Liver (tissue), 9 donors: Measurements from ENCODE around the gene ARL2. TPM values are rescaled to one million over a fixed set of nuclear protein-coding genes. Genes with fewer than 3 reads are reported as not detected.

ENCODE experiments used
- DNase-seq: peaks from one replicate; pipeline ENCODE4 v3.0.0-alpha.2; 2017; ENCODE audit warnings: low spot score
- H3K27ac ChIP-seq, 2 donors: one replicate each; pipeline ENCODE4 v1.7.0; 2013; ENCODE audit warnings: inconsistent platforms in 2 of 2, low read length in 2 of 2, control low read depth in 1 of 2, low read depth in 1 of 2, mild to moderate bottlenecking in 1 of 2
- H3K27me3 ChIP-seq, 4 donors: one replicate each; pipeline versions ENCODE4 v1.6.1 to v1.7.0; 2013; ENCODE audit warnings: low read length in 3 of 4, inconsistent platforms in 1 of 4, mild to moderate bottlenecking in 1 of 4, moderate library complexity in 1 of 4; ENCODE audit not compliant: control insufficient read depth in 4 of 4, insufficient read depth in 4 of 4
- H3K36me3 ChIP-seq, 4 donors: one replicate each; pipeline versions ENCODE4 v1.6.1 to v1.7.0; 2013; ENCODE audit warnings: low read length in 3 of 4, mild to moderate bottlenecking in 3 of 4, low read depth in 1 of 4, moderate library complexity in 1 of 4; ENCODE audit not compliant: control insufficient read depth in 4 of 4, insufficient read depth in 3 of 4
- H3K4me1 ChIP-seq, 4 donors: one replicate each; pipeline versions ENCODE4 v1.6.1 to v1.7.0; 2013; ENCODE audit warnings: low read length in 3 of 4, mild to moderate bottlenecking in 3 of 4, moderate library complexity in 1 of 4; ENCODE audit not compliant: control insufficient read depth in 4 of 4, insufficient read depth in 4 of 4
- H3K4me3 ChIP-seq, 3 donors: one replicate each; pipeline versions ENCODE4 v1.6.1 to v1.7.0; 2013; ENCODE audit warnings: low read length in 3 of 3, control low read depth in 1 of 3, low read depth in 1 of 3, mild to moderate bottlenecking in 1 of 3
- H3K9ac ChIP-seq, 2 donors: one replicate each; pipeline ENCODE4 v1.7.0; 2013; ENCODE audit warnings: low read length in 2 of 2, mild to moderate bottlenecking in 2 of 2, moderate library complexity in 2 of 2, control low read depth in 1 of 2, low read depth in 1 of 2
- H3K9me3 ChIP-seq, 4 donors: one replicate each; pipeline versions ENCODE4 v1.6.1 to v1.7.0; 2013; ENCODE audit warnings: low read length in 3 of 4; ENCODE audit not compliant: control insufficient read depth in 4 of 4
- CTCF ChIP-seq: fragments of 150-350 bp; IDR thresholded peaks from 2 replicates; pipeline ENCODE4 v1.5.1; 2017; ENCODE audit warnings: improper control_type of control experiment, low read depth, low read length; ENCODE audit not compliant: missing input control
- EGR1 ChIP-seq, 2 donors: IDR thresholded peaks; 2 replicates each; pipeline ENCODE4 v1.6.1; 2016 to 2018; ENCODE audit warnings: antibody characterized with exemption in 2 of 2, low read depth in 2 of 2
- FOXA1 ChIP-seq: IDR thresholded peaks from 2 replicates; pipeline ENCODE4 v1.6.1; 2016; ENCODE audit warnings: antibody characterized with exemption
- FOXA2 ChIP-seq: IDR thresholded peaks from 2 replicates; pipeline ENCODE4 v1.6.1; 2016; ENCODE audit warnings: antibody characterized with exemption
- GABPA ChIP-seq, 2 donors: IDR thresholded peaks in 1 of 2; conservative IDR thresholded peaks in 1 of 2; 2 replicates each; pipeline ENCODE4 v1.6.1; 2016; ENCODE audit warnings: antibody characterized with exemption in 2 of 2, mild to moderate bottlenecking in 1 of 2, moderate library complexity in 1 of 2
- HNF4A ChIP-seq, 2 donors: conservative IDR thresholded peaks; 2 replicates each; pipeline ENCODE4 v1.6.1; 2016; ENCODE audit warnings: antibody characterized with exemption in 2 of 2, mild to moderate bottlenecking in 2 of 2
- HNF4G ChIP-seq: IDR thresholded peaks from 2 replicates; pipeline ENCODE4 v1.6.1; 2016; ENCODE audit warnings: antibody characterized with exemption
- JUND ChIP-seq, 2 donors: IDR thresholded peaks; 2 replicates each; pipeline ENCODE4 v1.6.1; 2016; ENCODE audit warnings: antibody characterized with exemption in 2 of 2
- NR2F2 ChIP-seq: IDR thresholded peaks from 2 replicates; pipeline ENCODE4 v1.6.1; 2016; ENCODE audit warnings: antibody characterized with exemption
- RAD21 ChIP-seq, 2 donors: IDR thresholded peaks; 2 replicates each; pipeline ENCODE4 v1.6.1; 2016; ENCODE audit warnings: antibody characterized with exemption in 2 of 2, mild to moderate bottlenecking in 2 of 2
- RXRA ChIP-seq, 2 donors: IDR thresholded peaks; 2 replicates each; pipeline ENCODE4 v1.6.1; 2017 to 2018; ENCODE audit warnings: antibody characterized with exemption in 2 of 2, mild to moderate bottlenecking in 1 of 2
- SP1 ChIP-seq: IDR thresholded peaks from 2 replicates; pipeline ENCODE4 v1.6.1; 2018; ENCODE audit warnings: antibody characterized with exemption, mild to moderate bottlenecking
- TAF1 ChIP-seq: conservative IDR thresholded peaks from 2 replicates; pipeline ENCODE4 v1.6.1; 2016; ENCODE audit warnings: antibody characterized with exemption, mild to moderate bottlenecking
- YY1 ChIP-seq: IDR thresholded peaks from 2 replicates; pipeline ENCODE4 v1.6.1; 2016; ENCODE audit warnings: antibody characterized with exemption, mild to moderate bottlenecking
- ZBTB33 ChIP-seq: IDR thresholded peaks from 2 replicates; pipeline ENCODE4 v1.6.1; 2016; ENCODE audit warnings: antibody characterized with exemption
- WGBS: extraction: QIAGEN DNeasy Blood & Tissue Kit; methylation state at CpG from one replicate; pipeline ENCODE4 v1.1.7; 2013; 5-methylcytosine and 5-hydroxymethylcytosine counted together
- polyA plus RNA-seq, 2 donors: library from polyadenylated mRNA; stranded (reverse) in 1 of 2; unstranded in 1 of 2; fragments of 200-250 nt in 1 of 2; fragments of >200 nt in 1 of 2; fragmentation: Nextera tagmentation in 1 of 2; extraction: Ambion mirVana in 1 of 2; gene quantifications; one replicate each; pipeline versions ENCODE4 v1.2.1 to v1.2.3, GENCODE V29; 2013 to 2015
- total RNA-seq, 2 donors: library from RNA; depleted of rRNA; stranded (reverse); fragments of >200 nt; gene quantifications; one replicate each; pipeline ENCODE4 v1.2.3, GENCODE V29; 2014
- TF ChIP-seq, protein P1 (sequence below): IDR thresholded peaks from 2 replicates; pipeline ENCODE4 v1.6.1; 2016; ENCODE audit warnings: antibody characterized with exemption
- TF ChIP-seq, protein P2 (sequence below): IDR thresholded peaks from 2 replicates; pipeline ENCODE4 v1.6.1; 2016; ENCODE audit warnings: antibody characterized with exemption
- donor health status: healthy.
- donor health status: healthy.
- donor health status: healthy.
- donor health status: healthy.
- donor health status: healthy.

Gene ARL2
- total and polyA plus RNA-seq, 4 donors = 10.8 to 19.5 (median 15.0) TPM

GRCh38 chr11:65035579-65035978, 21.6 kb downstream of the ARL2 start:
- Histone ChIP-seq H3K9ac (no peak overlapping the region), H3K36me3 (peaks cover 3 to 38% (median 18%) of the 10 kb centered on the region in 4 donors), H3K27ac (no peak overlapping the region), H3K4me3 (no peak overlapping the region), H3K4me1 (peaks cover 0 to 10% (median 6%) of the 10 kb centered on the region in 4 donors), H3K9me3 (no peaks in the 10 kb centered on the region), H3K27me3 (no peaks in the 10 kb centered on the region)
- TF ChIP-seq YY1 (no peak), ZBTB33 (no peak), FOXA2 (no peak), TAF1 (no peak), NR2F2 (no peak), FOXA1 (no peak), RAD21 (IDR thresholded peaks at IDR 0.05) (no peak), EGR1 (IDR thresholded peaks at IDR 0.05; ENCODE audit: low read depth in 2 of 2) (no peak), RXRA (IDR thresholded peaks at IDR 0.05) (no peak)
- TF ChIP-seq, protein P1, sequence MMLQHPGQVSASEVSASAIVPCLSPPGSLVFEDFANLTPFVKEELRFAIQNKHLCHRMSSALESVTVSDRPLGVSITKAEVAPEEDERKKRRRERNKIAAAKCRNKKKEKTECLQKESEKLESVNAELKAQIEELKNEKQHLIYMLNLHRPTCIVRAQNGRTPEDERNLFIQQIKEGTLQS = no peak
- DNase-seq = no peak
- 92% methylated on average over 11 of the region's 11 CpGs for WGBS

DNA sequence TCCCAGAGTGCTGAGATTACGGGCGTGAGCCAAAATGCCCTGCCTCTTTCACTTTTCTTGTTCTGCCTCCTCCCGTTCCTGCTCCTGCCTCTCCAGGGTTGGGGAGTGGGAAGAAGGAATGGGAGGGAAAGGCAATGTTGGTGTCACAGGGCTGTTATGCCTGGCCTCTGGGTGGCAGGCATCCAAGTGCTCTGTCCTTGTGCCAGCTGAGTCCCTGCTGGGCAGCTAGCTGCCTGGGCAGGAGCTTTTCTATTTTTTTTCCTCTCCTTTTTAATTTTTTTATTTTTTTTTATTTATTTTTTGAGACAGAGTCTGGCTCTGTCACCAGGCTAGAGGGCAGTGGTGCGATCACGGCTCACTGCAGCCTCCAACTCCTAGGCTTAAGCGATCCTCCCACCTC, 23.0 kb downstream of the ARL2 start:
- WGBS = 83% methylated on average over 6 of the region's 6 CpGs
- Histone ChIP-seq H3K9ac (no peak overlapping the region), H3K27me3 (no peaks in the 10 kb centered on the region), H3K27ac (no peak overlapping the region), H3K9me3 (no peaks in the 10 kb centered on the region), H3K4me1 (peaks cover 4 to 16% (median 11%) of the 10 kb centered on the region in 4 donors), H3K4me3 (no peak overlapping the region), H3K36me3 (peaks cover 3 to 35% (median 16%) of the 10 kb centered on the region in 4 donors)
- DNase-seq = no peak
- TF ChIP-seq NR2F2 (no peak), FOXA1 (no peak), GABPA (IDR thresholded peaks at IDR 0.05 in 1 of 2, conservative IDR thresholded peaks at IDR 0.05 in 1 of 2) (no peak), HNF4G (no peak), RXRA (IDR thresholded peaks at IDR 0.05) (no peak), CTCF (no peak), YY1 (no peak), HNF4A (conservative IDR thresholded peaks at IDR 0.05) (no peak), JUND (IDR thresholded peaks at IDR 0.05) (no peak), SP1 (no peak), FOXA2 (no peak)
- TF ChIP-seq, protein P2, sequence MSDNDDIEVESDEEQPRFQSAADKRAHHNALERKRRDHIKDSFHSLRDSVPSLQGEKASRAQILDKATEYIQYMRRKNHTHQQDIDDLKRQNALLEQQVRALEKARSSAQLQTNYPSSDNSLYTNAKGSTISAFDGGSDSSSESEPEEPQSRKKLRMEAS = no peak
